Measurements from ENCODE around the gene ZFHX2. TPM values are rescaled to one million over a fixed set of nuclear protein-coding genes. Genes with fewer than 3 reads are reported as not detected.

ZFHX2 gene
- total RNA-seq, result 0.14 and 0.22 TPM in 2 replicates

GRCh38 chr14:23551266-23552028, at the start of gene ZFHX2:
Gene ZFHX2, minus strand, starts transcription at chr14:23551765. Its CDS starts 16,440 bp downstream, at chr14:23535325.

GRCh38 chr14:23578560-23579310, 27.2 kb upstream of the ZFHX2 start, which contains the start of gene JPH4:
Gene JPH4, minus strand, starts transcription at chr14:23578790. Its CDS starts 1,337 bp downstream, at chr14:23577453.

GRCh38 chr14:23567186-23568020, 15.8 kb upstream of the ZFHX2 start, which contains the start of gene AP1G2:
Gene AP1G2, minus strand, starts transcription at chr14:23567791. Its CDS starts 477 bp downstream, at chr14:23567314.

GRCh38 chr14:23555882-23556699, 4.5 kb upstream of the ZFHX2 start, which contains the start of gene THTPA:
Gene THTPA, plus strand, starts transcription at chr14:23556271. Its CDS starts 487 bp downstream, at chr14:23556758.

Other genes starting within 250 kb of the ZFHX2 start
- gene PPP1R3E, start 248.9 kb downstream of the ZFHX2 start, total RNA-seq, result 4.4 and 5.0 TPM in 2 replicates
- gene BCL2L2, start 244.9 kb downstream of the ZFHX2 start, total RNA-seq, result 18.4 and 21.6 TPM in 2 replicates
- 43.1 and 64.4 TPM in 2 replicates for gene PABPN1, start 230.3 kb downstream of the ZFHX2 start, total RNA-seq
- gene SLC22A17, start 198.9 kb downstream of the ZFHX2 start, total RNA-seq, result 7.3 and 7.7 TPM in 2 replicates
- 1.5 and 3.3 TPM in 2 replicates for gene EFS, start 186.6 kb downstream of the ZFHX2 start, total RNA-seq
- gene IL25, start 179.0 kb downstream of the ZFHX2 start, total RNA-seq, result not detected in 2 replicates
- not detected in 2 replicates for gene CMTM5, start 174.7 kb downstream of the ZFHX2 start, total RNA-seq
- gene MYH6, start 143.5 kb downstream of the ZFHX2 start, total RNA-seq, result not detected in 2 replicates
- not detected in 2 replicates for gene MYH7, start 116.1 kb downstream of the ZFHX2 start, total RNA-seq
- gene NGDN, start 82.1 kb downstream of the ZFHX2 start, total RNA-seq, result 35.8 and 56.2 TPM in 2 replicates
- 14.7 and 20.6 TPM in 2 replicates for gene THTPA, start 4.5 kb upstream of the ZFHX2 start, total RNA-seq
- gene AP1G2, start 16.0 kb upstream of the ZFHX2 start, total RNA-seq, result 10.5 and 12.6 TPM in 2 replicates
- gene JPH4, start 27.0 kb upstream of the ZFHX2 start, total RNA-seq, result not detected in 2 replicates
- gene DHRS2, start 84.6 kb upstream of the ZFHX2 start, total RNA-seq, result not detected in 2 replicates